Measurements from ENCODE around the gene SAFB2. TPM values are rescaled to one million over a fixed set of nuclear protein-coding genes. Genes with fewer than 3 reads are reported as not detected.

The SAFB2 gene
- total RNA-seq, 1 donor from 2014 or later = 101 TPM

DNA sequence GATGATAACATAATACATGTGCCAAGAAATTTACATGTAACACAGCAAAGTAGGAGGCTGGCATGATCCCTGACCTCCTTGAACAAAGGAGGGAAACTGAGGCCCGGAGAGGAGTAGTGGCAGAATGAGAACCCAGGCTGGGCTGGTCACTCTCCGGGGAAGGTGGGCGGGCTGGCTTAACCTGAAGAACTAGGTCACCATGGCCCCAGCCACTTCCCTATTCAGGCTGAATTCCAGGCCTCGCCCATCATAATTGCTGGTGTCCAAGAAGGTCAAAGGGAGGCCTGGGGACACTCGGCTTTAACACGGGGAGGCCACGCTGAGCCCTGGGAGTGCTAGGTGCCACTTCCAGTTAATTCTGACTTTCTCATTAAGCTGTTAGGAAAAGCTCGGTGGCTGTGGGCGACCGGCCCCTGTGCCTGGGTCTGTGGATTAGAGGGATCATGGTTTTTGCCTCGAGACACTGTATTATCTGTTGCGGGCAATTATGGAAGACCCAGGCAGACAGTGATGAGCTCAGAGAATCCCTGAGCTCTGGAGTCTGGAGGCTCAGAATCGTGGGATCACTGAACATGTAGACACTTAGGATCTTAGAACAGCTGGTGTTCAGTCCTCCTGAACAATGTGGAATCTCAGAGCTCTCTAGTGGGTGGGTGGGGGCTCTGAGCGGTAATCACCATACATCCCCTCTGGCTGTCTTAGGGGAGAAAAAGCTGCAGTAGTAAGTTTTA lies 49.9 kb downstream of the SAFB2 start:
- H3K27me3 Mint-ChIP-seq = no peaks in the 10 kb centered on the region
- intact Hi-C loops (cut with micrococcal nuclease) = loop anchor here (10.0 kb wide), 1 partner anchor 538 kb away; no protein-coding TSS in a partner anchor
- H3K4me3 Mint-ChIP-seq = no peak overlapping the region
- no peak overlapping the region for H3K27ac Mint-ChIP-seq
- H3K36me3 Mint-ChIP-seq (ENCODE audit: low read depth) = no peaks in the 10 kb centered on the region
- DNase-seq = no peak
- no peaks in the 10 kb centered on the region for H3K9me3 Mint-ChIP-seq
- H3K4me1 Mint-ChIP-seq = peaks cover 2% of the 10 kb centered on the region

DNA sequence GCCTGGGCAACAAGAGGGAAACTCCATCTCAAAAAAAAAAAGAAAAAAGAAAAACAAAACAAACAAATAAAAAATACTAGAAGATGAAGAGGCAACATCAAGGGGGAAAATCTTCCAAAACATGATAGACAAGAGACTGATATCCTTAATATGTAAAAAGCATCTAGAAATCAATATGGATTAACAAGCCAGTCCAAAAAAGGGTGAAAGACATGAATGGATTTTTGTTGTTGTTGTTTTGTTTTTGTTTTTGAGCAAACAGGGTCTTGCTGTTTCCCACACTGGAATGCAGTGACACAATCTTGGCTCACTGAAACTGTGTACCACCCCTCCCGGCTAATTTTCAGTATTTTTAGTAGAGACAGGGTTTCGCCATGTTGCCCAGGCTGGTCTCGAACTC lies 50.8 kb downstream of the SAFB2 start:
- intact Hi-C loops (cut with micrococcal nuclease) = loop anchor here (10.0 kb wide), 1 partner anchor 537 kb away; no protein-coding TSS in a partner anchor
- Mint-ChIP-seq H3K27me3 (no peaks in the 10 kb centered on the region), H3K4me1 (no peaks in the 10 kb centered on the region), H3K36me3 (ENCODE audit: low read depth) (no peaks in the 10 kb centered on the region), H3K4me3 (no peak overlapping the region), H3K27ac (no peak overlapping the region), H3K9me3 (no peaks in the 10 kb centered on the region)
- DNase-seq = no peak

DNA sequence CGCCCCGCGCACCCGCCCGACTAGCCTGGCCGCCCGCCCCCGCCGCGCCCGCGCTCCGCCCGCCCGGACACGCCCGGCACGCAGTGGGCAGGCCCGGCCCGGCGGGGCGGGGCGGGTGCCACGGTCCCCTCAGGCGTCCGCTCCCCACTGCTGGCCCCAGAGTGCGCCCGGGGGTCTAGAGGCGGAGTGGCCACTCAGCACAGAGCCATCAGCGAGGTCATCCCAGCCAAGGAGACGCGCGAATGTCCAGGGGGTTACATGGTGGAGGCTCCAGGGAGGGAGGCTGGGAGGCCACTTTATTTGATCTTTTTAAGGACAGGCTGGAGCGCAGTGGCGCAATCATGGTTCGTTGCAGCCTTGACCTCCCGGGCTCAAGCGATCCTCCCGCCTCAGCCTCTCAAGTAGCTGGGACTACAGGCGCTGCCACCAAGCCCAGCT lies 54.6 kb downstream of the SAFB2 start:
- intact Hi-C loops (cut with micrococcal nuclease) = no loop called here
- Mint-ChIP-seq H3K27ac (no peak overlapping the region), H3K27me3 (no peaks in the 10 kb centered on the region), H3K4me1 (no peaks in the 10 kb centered on the region), H3K4me3 (no peak overlapping the region), H3K9me3 (no peaks in the 10 kb centered on the region), H3K36me3 (ENCODE audit: low read depth) (no peaks in the 10 kb centered on the region)
- no peak for DNase-seq

DNA sequence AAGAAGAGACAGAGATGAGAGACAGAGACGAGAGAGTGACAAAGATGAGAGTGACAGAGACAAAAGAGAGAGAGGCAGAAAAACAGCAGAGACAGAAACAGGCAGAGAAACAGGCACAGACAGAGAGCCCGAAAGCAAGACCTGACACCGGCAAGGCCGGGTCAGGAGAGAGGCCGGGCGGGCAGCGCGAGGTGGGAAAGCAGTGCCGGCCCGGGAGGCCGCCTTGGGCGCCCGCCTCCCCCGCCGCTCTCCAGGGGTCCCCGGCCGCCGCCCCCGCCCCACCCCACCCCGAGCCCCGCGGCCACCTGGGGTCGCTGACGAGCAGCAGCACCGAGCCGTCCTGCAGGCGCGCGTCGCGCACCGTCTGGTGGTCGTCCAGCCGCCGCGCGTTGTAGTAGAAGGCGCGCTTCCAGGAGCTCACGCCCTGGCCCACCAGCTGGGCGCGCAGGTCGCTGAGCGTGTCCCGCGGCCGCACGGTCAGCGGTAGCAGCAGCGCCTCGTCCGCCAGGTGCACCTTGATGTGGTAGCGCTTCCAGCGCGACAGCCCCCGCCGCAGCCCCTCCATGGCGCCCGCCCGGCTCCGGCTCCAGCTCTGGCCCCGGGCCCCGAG lies 55.1 kb downstream of the SAFB2 start, which contains the start of gene TINCR:
Gene TINCR (minus strand): TSS at position 594 of the 610 bp plus-strand sequence.
- H3K27me3 Mint-ChIP-seq = no peaks in the 10 kb centered on the region
- no peaks in the 10 kb centered on the region for H3K36me3 Mint-ChIP-seq (ENCODE audit: low read depth)
- H3K27ac Mint-ChIP-seq = no peak within 1 kb of the TSS
- intact Hi-C loops (cut with micrococcal nuclease) = no loop called here
- DNase-seq = no peak
- H3K9me3 Mint-ChIP-seq = no peaks in the 10 kb centered on the region
- no peaks in the 10 kb centered on the region for H3K4me1 Mint-ChIP-seq
- H3K4me3 Mint-ChIP-seq = no peak within 1 kb of the TSS

DNA sequence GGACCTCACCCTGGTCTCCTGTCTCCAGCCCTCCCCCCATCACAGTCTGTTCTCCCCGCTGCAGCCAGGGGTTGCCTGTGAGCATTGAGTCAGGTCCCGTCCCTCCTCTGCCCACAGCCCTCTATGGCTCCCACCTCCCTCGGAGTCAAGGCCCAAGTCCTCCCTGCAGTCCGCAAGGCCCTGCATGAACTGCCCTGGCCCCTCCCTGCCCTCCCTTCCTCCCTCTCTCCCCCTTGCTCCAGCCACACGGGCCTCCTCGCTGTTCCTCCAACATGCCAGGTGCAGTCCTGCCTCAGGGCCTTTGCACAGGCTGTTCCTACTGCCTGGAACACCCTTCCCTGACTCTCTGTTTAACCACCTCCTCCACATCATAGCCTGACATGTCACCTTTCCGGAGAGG lies 57.6 kb downstream of the SAFB2 start:
- Mint-ChIP-seq H3K27me3 (no peaks in the 10 kb centered on the region), H3K4me1 (no peaks in the 10 kb centered on the region), H3K27ac (no peak overlapping the region), H3K36me3 (ENCODE audit: low read depth) (no peaks in the 10 kb centered on the region), H3K4me3 (no peak overlapping the region), H3K9me3 (no peaks in the 10 kb centered on the region)
- intact Hi-C loops (cut with micrococcal nuclease) = no loop called here
- DNase-seq = no peak

DNA sequence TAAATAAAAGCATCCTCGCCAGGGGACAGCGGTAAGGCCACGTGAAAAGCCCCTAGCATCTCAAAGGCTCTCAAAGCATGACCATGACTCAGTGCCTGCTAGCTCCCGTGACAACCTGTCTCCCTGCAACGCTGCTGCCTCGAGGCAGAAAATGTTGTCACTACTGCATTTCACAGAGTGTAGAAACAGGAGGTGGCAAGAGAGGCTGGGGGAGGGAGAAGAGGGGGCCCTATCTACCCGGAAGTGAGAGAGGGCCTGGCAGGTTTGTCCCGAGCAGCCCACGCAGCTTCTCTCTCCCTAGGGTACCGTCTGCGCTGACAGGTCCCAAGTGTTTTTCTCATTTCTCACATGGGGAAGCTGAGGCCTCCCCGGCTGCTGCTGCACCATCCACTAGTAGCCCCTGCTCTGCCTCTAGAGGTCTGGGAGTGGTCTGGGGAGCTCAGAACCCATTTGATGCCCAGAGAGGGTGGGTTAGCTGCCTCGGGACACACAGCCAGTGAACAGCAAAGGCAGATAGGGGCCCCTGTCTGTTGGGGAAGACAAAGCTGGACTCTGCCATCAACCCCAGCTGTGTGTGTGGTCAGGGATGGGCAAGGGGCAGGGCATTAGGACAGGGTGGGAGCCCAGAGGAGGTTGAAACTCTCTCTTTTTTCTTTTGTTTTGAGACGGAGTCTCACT lies 58.5 kb downstream of the SAFB2 start:
- Mint-ChIP-seq H3K27ac (no peak overlapping the region), H3K4me1 (no peaks in the 10 kb centered on the region), H3K27me3 (no peaks in the 10 kb centered on the region), H3K9me3 (no peaks in the 10 kb centered on the region), H3K36me3 (ENCODE audit: low read depth) (no peaks in the 10 kb centered on the region), H3K4me3 (no peak overlapping the region)
- intact Hi-C loops (cut with micrococcal nuclease) = no loop called here
- no peak for DNase-seq

DNA sequence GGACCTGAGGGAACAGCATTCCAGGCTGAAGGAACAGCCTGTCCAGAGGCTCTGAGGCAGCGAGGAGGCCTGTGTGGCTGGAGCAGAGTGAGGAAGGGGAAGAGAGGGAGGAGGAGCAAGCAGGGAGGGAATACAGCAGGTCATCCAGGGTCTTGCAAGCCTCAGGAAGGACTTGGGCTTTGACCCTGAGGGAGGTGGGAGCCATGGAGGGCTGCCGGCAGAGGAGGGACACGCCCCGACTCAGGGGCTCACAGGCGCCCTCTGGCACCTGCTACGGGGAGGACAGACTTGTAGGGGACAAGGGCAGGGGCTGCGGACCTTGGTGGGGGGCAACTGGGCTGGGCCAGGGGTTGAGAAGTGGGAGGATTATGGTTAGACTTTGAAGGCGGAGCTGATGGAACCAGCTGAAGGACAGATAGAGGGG lies 59.6 kb downstream of the SAFB2 start:
- intact Hi-C loops (cut with micrococcal nuclease) = no loop called here
- Mint-ChIP-seq H3K4me3 (no peak overlapping the region), H3K27ac (no peak overlapping the region), H3K9me3 (no peaks in the 10 kb centered on the region), H3K27me3 (peaks cover 2% of the 10 kb centered on the region), H3K4me1 (no peaks in the 10 kb centered on the region), H3K36me3 (ENCODE audit: low read depth) (no peaks in the 10 kb centered on the region)
- DNase-seq = no peak

DNA sequence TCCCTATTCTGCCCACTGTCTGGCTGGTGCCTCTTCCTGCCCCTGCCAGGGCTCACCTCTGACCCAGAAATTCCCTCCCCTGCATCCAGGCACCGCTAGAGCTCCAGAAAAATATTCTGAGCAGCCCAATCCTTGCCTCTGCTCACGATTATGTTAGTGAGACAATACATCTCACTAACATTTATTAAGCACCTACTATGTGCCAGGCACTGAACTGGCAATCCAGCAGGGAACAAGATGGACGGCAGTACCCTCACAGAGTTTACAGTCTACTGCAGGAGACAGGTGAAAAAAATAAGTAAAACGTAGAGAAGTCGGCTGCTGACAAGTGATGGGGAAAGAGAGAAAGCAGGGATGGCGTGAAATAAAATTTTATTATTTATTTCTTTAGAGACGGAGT lies 60.3 kb downstream of the SAFB2 start:
- no peaks in the 10 kb centered on the region for H3K36me3 Mint-ChIP-seq (ENCODE audit: low read depth)
- H3K27ac Mint-ChIP-seq = no peak overlapping the region
- no peaks in the 10 kb centered on the region for H3K4me1 Mint-ChIP-seq
- no peak overlapping the region for H3K4me3 Mint-ChIP-seq
- peaks cover 2% of the 10 kb centered on the region for H3K27me3 Mint-ChIP-seq
- intact Hi-C loops (cut with micrococcal nuclease) = no loop called here
- H3K9me3 Mint-ChIP-seq = no peaks in the 10 kb centered on the region
- no peak for DNase-seq

DNA sequence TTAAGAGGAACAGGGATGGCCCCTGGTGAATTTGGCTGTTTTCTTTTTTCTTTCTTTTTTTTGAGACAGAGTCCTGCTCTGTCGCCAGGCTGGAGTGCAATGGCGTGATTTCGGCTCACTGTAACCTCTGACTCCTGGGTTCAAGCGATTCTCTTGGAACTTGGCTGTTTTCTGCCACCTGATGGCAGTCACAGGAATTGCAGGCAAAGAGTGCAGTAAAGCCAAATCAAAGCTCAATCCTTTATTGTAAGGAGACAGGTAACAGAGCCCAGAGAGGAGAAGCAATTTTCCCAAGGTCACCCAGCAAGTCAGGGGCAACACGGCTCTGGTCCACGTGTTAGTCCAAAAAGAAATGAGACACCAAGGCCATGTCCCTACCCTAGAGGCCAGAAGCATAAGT lies 61.0 kb downstream of the SAFB2 start:
- no peak for DNase-seq
- Mint-ChIP-seq H3K4me1 (no peaks in the 10 kb centered on the region), H3K27ac (no peak overlapping the region), H3K27me3 (peaks cover 3% of the 10 kb centered on the region), H3K9me3 (no peaks in the 10 kb centered on the region), H3K36me3 (ENCODE audit: low read depth) (no peaks in the 10 kb centered on the region), H3K4me3 (no peak overlapping the region)
- intact Hi-C loops (cut with micrococcal nuclease) = no loop called here

DNA sequence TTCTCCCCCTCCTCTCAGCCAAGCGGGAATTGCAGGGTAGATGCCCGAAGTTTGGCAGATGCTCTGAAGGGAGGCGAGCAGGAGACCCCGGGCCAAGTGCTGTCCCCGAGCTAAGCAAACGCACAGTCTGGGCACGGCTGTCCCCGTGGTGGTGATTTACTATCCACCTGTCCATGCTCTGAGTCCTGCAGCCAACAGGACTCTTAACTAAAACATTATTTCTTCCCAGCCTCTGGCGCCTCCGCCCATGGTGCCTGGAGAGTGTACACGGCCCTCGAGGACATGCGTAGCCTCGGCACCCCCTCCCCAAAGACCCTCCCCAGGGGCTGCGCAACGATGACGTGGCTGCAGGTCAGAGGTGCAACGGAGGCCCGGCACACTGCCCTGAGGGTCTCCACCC lies 62.4 kb downstream of the SAFB2 start:
- Mint-ChIP-seq H3K9me3 (no peaks in the 10 kb centered on the region), H3K36me3 (ENCODE audit: low read depth) (no peaks in the 10 kb centered on the region), H3K27me3 (peaks cover 3% of the 10 kb centered on the region), H3K4me1 (no peaks in the 10 kb centered on the region), H3K27ac (no peak overlapping the region), H3K4me3 (no peak overlapping the region)
- intact Hi-C loops (cut with micrococcal nuclease) = no loop called here
- DNase-seq = no peak

DNA sequence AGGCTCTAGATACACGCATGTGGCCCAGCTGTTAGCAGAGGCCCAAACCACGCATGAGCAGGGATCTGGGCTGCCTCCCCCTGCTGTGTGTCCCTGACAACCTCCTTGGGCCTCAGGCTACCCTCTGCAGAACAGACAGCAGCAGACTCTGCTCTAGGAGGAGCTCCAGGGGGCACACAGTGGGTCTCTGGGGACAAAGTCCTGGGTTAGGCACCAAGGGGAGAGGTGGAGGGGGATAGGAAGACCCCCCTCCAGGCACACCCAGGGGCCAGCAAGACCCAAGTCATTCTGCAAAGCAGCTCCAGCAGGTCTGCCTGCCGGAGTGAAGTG lies 62.8 kb downstream of the SAFB2 start:
- intact Hi-C loops (cut with micrococcal nuclease) = no loop called here
- Mint-ChIP-seq H3K4me3 (no peak overlapping the region), H3K4me1 (no peaks in the 10 kb centered on the region), H3K27ac (no peak overlapping the region), H3K9me3 (no peaks in the 10 kb centered on the region), H3K27me3 (peaks cover 3% of the 10 kb centered on the region), H3K36me3 (ENCODE audit: low read depth) (no peaks in the 10 kb centered on the region)
- no peak for DNase-seq

DNA sequence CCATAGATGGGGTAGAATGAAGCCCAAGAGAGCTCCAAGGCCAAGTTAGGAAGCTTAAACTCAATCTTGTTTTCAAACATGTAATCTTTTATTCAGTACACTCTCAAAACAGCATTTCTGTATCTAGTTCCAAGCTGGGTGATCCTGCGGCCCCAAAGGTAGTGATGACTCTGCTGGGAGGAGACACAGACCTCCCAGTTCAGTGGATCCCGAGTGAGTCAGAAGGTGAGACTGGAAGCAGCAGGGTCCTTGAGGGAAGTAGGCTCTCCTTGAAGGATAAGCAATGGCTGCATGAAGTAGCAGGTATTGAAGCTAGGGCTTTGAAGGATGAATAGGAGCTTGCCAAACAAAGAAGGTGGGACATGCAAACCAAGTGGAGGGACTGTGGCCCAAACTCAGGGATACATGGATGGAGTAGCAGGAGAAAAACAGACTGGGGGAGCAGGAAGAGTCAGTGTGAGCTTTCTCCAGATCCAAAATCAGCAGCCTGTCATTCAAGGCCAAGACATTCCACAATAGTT lies 64.4 kb downstream of the SAFB2 start:
- Mint-ChIP-seq H3K4me1 (no peaks in the 10 kb centered on the region), H3K27ac (no peak overlapping the region), H3K27me3 (peaks cover 3% of the 10 kb centered on the region), H3K9me3 (no peaks in the 10 kb centered on the region), H3K36me3 (ENCODE audit: low read depth) (no peaks in the 10 kb centered on the region), H3K4me3 (no peak overlapping the region)
- intact Hi-C loops (cut with micrococcal nuclease) = no loop called here
- DNase-seq = no peak

DNA sequence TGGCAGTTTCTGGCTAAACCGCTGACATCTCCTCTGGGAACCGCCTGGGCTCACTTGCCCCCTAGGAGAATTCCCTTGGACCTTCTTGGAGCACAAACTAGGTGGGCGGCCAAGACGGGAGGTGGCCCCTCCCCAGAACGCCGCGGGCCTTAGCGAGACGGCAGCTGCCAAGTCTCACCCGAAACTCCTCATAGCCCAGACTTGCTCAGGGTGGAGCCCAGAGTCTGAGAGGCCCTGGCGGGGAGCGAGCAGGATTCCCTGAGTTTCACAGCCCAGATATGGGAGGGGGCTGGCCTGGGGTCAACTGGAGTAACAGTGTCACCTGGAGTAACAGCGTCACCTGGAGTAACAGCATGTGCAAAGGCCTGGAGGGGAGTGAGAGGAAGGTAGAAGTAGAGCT lies 64.9 kb downstream of the SAFB2 start:
- Mint-ChIP-seq H3K4me1 (no peaks in the 10 kb centered on the region), H3K27me3 (peaks cover 3% of the 10 kb centered on the region), H3K27ac (no peak overlapping the region), H3K4me3 (no peak overlapping the region), H3K36me3 (ENCODE audit: low read depth) (no peaks in the 10 kb centered on the region), H3K9me3 (no peaks in the 10 kb centered on the region)
- no peak for DNase-seq
- intact Hi-C loops (cut with micrococcal nuclease) = no loop called here

DNA sequence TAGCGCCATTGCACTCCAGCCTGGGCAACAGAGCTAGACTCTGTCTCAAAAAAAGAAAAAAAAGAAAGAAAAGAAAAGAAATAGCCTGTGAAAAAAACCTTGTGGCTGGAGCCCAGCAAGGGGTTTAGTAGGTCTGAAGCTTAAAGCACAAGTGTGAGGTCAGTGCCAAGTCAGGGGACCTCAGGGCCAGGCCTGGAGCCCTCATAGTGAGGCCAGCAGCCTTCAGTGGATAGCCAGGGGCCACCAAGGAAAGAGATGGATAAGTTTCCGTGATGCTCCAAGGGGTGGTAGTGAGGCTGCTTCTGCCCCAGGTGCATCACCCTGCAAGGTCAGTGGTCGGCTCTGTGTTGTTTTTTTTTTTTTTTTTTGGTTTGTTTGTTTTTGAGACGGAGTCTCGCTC lies 67.7 kb downstream of the SAFB2 start:
- H3K4me1 Mint-ChIP-seq = no peaks in the 10 kb centered on the region

More for the DNA sequence above, 67.7 kb downstream of the SAFB2 start:
- H3K27ac Mint-ChIP-seq = no peak overlapping the region
- DNase-seq = no peak
- peaks cover 3% of the 10 kb centered on the region for H3K27me3 Mint-ChIP-seq
- intact Hi-C loops (cut with micrococcal nuclease) = no loop called here
- H3K9me3 Mint-ChIP-seq = no peaks in the 10 kb centered on the region
- H3K4me3 Mint-ChIP-seq = no peak overlapping the region
- H3K36me3 Mint-ChIP-seq (ENCODE audit: low read depth) = no peaks in the 10 kb centered on the region
